ENCODE results near the gene DOHH. TPM values are rescaled to one million over a fixed set of nuclear protein-coding genes. Genes with fewer than 3 reads are reported as not detected.

The DOHH gene
- total and polyA plus RNA-seq, 2 donors (not counting 3 experiments of a cell fraction or from before 2014, with no cell fraction given) = 8.7 to 15.2 TPM

DNA sequence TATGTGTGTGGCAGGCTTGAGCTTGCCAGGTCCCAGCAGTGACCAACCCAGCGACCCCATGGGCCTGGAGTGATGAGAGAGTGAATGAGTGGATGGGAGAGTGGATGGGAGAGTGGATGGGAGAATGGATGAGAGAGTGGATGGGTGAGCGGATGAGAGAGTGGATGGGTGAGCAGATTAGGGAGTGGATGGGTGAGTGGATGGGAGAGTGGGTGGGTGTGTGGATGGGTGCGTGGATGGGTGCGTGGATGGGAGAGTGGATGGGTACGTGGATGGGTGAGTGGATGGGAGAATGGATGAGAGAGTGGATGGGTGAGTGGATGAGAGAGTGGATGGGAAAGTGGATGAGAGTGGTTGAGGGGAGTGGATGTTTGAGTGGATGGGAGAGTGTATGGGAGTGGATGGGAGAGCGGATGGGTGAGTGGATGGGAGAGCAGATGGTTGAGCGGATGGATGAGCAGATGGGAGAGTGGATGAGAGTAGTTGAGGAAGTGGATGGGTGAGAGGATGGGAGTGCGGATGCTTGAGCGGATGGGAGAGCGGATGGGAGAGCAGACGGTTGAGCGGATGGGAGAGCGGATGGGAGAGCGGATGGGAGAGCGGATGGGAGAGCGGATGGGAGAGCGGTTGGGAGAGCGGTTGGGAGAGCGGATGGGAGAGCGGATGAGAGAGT is 28.2 kb upstream of the DOHH start:
- no peaks in the 10 kb centered on the region for H3K27me3 ChIP-seq (ENCODE audit: control insufficient read depth in 2 of 2, insufficient read depth in 2 of 2, low read length in 2 of 2)
- CTCF ChIA-PET = interaction anchor here (0.9 kb wide), 1 partner anchor 16 kb away, joined by 3 read pairs; no protein-coding TSS in a partner anchor
- peaks cover 9 to 61% of the 10 kb centered on the region in 2 experiments for H3K36me3 ChIP-seq (ENCODE audit: control insufficient read depth in 2 of 2, extremely low read depth in 1 of 2, insufficient read depth in 2 of 2, low read length in 2 of 2)

More for the DNA sequence above, 28.2 kb upstream of the DOHH start:
- H3K79me2 ChIP-seq (ENCODE audit: control insufficient read depth, insufficient read depth, low read length) = no peaks in the 10 kb centered on the region
- H3K4me2 ChIP-seq (ENCODE audit: insufficient read depth, low read length) = no peak overlapping the region
- DNase-seq (ENCODE audit: low read depth, low spot score) (no peak), FAIRE-seq (no peak)
- H3K4me3 ChIP-seq (replicated peaks in 1 of 3; ENCODE audit: insufficient read depth in 1 of 3, low read depth in 1 of 3, low read length in 3 of 3) = no peak overlapping the region
- POLR2A ChIA-PET = no interaction called here
- BruUV-seq (replicated peaks) = no TSS peak
- intact Hi-C loops (cut with micrococcal nuclease) = no loop called here
- dilution Hi-C loops (cut with MboI; ENCODE audit: extremely low pct_ligation_motif_present, low sequenced_read_pairs) = no loop called here
- H3K9me3 ChIP-seq (replicated peaks; ENCODE audit: control insufficient read depth, insufficient read depth, low read length) = no peaks in the 10 kb centered on the region
- H2AFZ ChIP-seq (ENCODE audit: low read depth, low read length) = no peak overlapping the region
- no peaks in the 10 kb centered on the region for H4K20me1 ChIP-seq (replicated peaks; ENCODE audit: control insufficient read depth, extremely low read depth, insufficient read depth, low read length)
- no peak overlapping the region for H3K27ac ChIP-seq (ENCODE audit: insufficient read depth, low read depth, low read length)
- H3K9me1 ChIP-seq (replicated peaks; ENCODE audit: control insufficient read depth, extremely low read depth, insufficient read depth, low read length) = no peaks in the 10 kb centered on the region
- no peaks in the 10 kb centered on the region for H3K4me1 ChIP-seq (ENCODE audit: control insufficient read depth, extremely low read depth, insufficient read depth, low read length)
- no peak overlapping the region for H3K9ac ChIP-seq (replicated peaks; ENCODE audit: extremely low read depth, insufficient read depth, low read length)
- TF ChIP-seq, protein P1, sequence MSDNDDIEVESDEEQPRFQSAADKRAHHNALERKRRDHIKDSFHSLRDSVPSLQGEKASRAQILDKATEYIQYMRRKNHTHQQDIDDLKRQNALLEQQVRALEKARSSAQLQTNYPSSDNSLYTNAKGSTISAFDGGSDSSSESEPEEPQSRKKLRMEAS (IDR thresholded peaks at IDR 0.05; ENCODE audit: insufficient read depth, insufficient read length) = no peak
- no peak for TF ChIP-seq CTCF (IDR thresholded peaks at IDR 0.05; ENCODE audit: extremely low read depth in 1 of 2, insufficient read depth in 1 of 2, low read depth in 1 of 2, low read length in 2 of 2)
- TF ChIP-seq POLR2AphosphoS5 (IDR thresholded peaks at IDR 0.05; ENCODE audit: insufficient read depth, low read depth, low read length) = no peak
- no peak for TF ChIP-seq MYC (IDR thresholded peaks at IDR 0.05; ENCODE audit: low read depth, low read length)
- no peak for TF ChIP-seq EZH2 (IDR thresholded peaks at IDR 0.05; ENCODE audit: borderline replicate concordance, low read depth, low read length, severe bottlenecking)
- no peak for TF ChIP-seq POLR2A (IDR thresholded peaks at IDR 0.05; ENCODE audit: low read depth, low read length)

Measured in endothelial cell of umbilical vein (primary cell).